ENCODE results near the gene IQCE. TPM values are rescaled to one million over a fixed set of nuclear protein-coding genes. Genes with fewer than 3 reads are reported as not detected.
A peak's percentile ranks its signal among the peaks of the same experiment; 100 is the strongest.

Gene IQCE
- total RNA-seq, 1 experiment from 2014 or later = 94.8 TPM

DNA sequence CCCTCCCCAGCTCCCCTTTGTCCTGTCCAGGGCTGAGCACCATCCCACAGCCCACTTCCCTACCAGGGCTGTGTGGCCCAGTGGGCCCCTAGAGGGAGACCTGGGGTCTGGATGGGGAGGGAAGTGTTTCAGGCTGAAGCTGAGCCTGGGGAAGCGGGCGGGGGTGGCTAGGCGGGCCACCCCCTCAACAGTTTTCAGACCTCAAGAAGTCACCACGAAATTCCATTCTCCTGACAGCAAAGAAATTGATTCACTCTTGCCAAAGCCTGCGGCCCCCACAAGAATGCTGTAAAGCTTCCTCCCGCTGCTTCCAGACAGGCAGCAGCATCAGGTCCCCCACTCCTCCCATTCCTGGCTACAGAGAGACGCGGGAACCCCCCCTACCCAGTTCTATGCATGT, 41.8 kb upstream of the IQCE start:
- TF ChIP-seq, protein P1, sequence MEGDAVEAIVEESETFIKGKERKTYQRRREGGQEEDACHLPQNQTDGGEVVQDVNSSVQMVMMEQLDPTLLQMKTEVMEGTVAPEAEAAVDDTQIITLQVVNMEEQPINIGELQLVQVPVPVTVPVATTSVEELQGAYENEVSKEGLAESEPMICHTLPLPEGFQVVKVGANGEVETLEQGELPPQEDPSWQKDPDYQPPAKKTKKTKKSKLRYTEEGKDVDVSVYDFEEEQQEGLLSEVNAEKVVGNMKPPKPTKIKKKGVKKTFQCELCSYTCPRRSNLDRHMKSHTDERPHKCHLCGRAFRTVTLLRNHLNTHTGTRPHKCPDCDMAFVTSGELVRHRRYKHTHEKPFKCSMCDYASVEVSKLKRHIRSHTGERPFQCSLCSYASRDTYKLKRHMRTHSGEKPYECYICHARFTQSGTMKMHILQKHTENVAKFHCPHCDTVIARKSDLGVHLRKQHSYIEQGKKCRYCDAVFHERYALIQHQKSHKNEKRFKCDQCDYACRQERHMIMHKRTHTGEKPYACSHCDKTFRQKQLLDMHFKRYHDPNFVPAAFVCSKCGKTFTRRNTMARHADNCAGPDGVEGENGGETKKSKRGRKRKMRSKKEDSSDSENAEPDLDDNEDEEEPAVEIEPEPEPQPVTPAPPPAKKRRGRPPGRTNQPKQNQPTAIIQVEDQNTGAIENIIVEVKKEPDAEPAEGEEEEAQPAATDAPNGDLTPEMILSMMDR (IDR thresholded peaks at IDR 0.05; ENCODE audit: unreplicated experiment) = no peak
- CTCF ChIA-PET = interaction anchor here (0.6 kb wide), 1 partner anchor 114 kb away, joined by 4 read pairs; no protein-coding TSS in a partner anchor
- H3K36me3 Mint-ChIP-seq (ENCODE audit: insufficient read depth, unreplicated experiment) = peaks cover 46% of the 10 kb centered on the region
- intact Hi-C loops (cut with micrococcal nuclease; ENCODE audit: unreplicated experiment) = no loop called here
- no peak overlapping the region for H3K4me3 Mint-ChIP-seq (ENCODE audit: low read depth, unreplicated experiment)
- no peaks in the 10 kb centered on the region for H3K9me3 Mint-ChIP-seq (ENCODE audit: low read depth, unreplicated experiment)
- H3K4me1 Mint-ChIP-seq (ENCODE audit: low read depth, unreplicated experiment) = peaks cover 39% of the 10 kb centered on the region
- no TSS peak for BruUV-seq (replicated peaks)
- peak; percentile 49 for DNase-seq
- no peaks in the 10 kb centered on the region for H3K27me3 Mint-ChIP-seq (ENCODE audit: unreplicated experiment)
- no peak overlapping the region for H3K27ac Mint-ChIP-seq (ENCODE audit: unreplicated experiment)

DNA sequence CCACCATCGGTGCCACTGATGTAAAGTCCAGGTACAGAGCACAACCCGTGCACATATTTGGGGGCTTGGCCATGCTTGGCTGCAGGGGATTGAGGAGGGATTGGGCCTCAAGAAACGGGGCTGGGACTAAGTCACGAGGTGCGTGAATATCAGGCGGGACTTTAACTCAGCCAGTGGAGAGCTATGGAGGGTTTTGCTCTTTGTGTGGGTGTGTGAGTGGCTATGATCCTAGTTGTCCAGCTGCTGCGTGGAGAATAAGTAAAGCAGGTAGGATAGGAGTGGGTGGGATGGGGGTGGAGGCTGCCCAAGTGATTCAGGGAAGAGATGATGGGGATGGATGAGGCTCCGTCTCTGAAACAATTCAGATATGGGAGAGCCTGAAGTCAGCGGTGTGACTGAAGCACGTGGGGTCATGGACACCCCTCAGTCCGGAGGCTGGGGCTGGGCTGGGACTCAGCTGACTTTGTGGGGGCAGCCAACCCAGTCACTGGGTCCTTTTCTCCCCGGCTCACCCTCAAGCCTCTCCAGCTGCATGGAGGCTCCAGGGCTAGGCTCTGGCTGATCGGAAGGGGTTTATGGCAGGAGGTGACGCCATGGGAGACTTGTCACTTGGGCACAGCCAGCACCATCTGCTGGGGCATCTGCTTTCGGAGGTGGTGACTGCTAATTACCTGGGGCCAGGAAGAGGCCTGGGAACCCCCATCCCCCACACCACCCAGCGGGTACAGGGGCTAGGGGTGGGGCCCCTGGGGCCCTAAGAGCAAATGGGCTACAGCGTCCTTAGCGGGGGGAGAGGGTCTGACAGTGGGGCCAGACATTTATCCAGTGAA, 40.9 kb upstream of the IQCE start:
- Mint-ChIP-seq H3K9me3 (ENCODE audit: low read depth, unreplicated experiment) (no peaks in the 10 kb centered on the region), H3K27ac (ENCODE audit: unreplicated experiment) (no peak overlapping the region), H3K36me3 (ENCODE audit: insufficient read depth, unreplicated experiment) (peaks cover 54% of the 10 kb centered on the region), H3K4me1 (ENCODE audit: low read depth, unreplicated experiment) (peaks cover 39% of the 10 kb centered on the region), H3K4me3 (ENCODE audit: low read depth, unreplicated experiment) (peak overlapping the region; percentile 54), H3K27me3 (ENCODE audit: unreplicated experiment) (no peaks in the 10 kb centered on the region)
- CTCF ChIA-PET = no interaction called here
- no TSS peak for BruUV-seq (replicated peaks)
- intact Hi-C loops (cut with micrococcal nuclease; ENCODE audit: unreplicated experiment) = no loop called here
- DNase-seq = no peak
- TF ChIP-seq, protein P1 (IDR thresholded peaks at IDR 0.05; ENCODE audit: unreplicated experiment) = no peak

DNA sequence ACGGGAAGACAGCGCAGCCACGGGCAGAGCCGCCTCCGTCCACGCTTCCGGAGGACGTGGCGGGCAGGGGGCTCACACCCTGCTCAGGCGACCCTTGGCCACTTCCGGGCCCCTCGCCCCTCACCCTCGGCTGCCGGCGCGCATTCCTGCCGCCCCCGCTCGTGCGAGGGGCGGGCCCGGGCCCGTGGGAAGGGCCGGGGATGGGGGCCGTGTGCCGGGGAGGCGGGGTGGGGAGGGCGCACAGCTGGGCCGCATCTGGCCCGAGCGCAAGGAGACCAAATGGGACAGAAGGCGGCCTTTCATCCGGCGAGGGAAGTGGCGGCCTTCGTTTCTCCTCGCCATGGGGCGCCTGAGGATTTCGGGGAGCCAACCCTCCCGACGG, 40.1 kb upstream of the IQCE start:
- peaks cover 63% of the 10 kb centered on the region for H3K36me3 Mint-ChIP-seq (ENCODE audit: insufficient read depth, unreplicated experiment)
- no TSS peak for BruUV-seq (replicated peaks)

DNA sequence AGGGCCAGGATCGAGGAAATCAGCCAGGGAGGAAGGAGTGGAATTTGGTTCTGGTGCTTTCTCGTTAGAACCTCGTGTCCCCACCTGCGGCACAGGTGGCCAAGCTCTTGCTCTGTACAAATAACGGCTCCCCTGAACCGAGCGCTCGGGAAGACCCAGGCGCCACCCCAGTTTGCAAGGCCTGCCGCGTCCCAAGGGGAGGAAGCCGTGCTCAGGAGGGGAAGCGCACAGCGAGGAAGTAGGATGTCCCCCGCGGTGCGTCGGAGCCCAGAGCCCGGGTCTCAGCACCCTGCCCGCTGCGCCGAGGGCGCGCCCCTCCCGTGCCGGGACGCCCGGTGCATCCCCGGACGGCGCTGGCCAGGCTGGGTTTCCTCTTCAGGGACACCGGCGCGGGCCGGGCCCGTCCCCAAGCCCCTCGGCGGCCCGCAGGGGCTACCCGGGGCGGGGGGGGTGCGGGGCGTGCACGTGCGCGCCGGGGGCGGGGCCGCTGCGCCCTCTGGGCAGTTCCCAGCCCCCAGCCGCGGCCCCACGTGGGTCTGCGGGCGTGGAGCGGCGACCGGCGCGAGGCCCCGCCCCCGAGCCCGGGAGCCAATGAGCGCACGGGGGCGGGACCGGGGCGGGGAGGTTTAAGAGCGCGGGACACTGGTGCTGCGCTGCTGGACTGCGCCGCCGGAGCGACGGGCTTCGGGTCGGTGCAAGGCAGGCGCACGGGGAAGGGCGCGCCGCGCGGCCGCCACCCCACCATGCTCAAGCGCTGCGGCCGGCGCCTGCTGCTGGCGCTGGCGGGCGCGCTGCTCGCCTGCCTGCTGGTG, 39.5 kb upstream of the IQCE start, which contains the start of gene LFNG:
Gene LFNG (plus strand): TSS at position 656 of the 812 bp plus-strand sequence. CDS start 88 bp downstream, at position 744.
- Mint-ChIP-seq H3K4me3 (ENCODE audit: low read depth, unreplicated experiment) (peak within 1 kb of the TSS; percentile 99), H3K36me3 (ENCODE audit: insufficient read depth, unreplicated experiment) (peaks cover 69% of the 10 kb centered on the region), H3K27ac (ENCODE audit: unreplicated experiment) (peak within 1 kb of the TSS; percentile 94), H3K4me1 (ENCODE audit: low read depth, unreplicated experiment) (peaks cover 40% of the 10 kb centered on the region), H3K27me3 (ENCODE audit: unreplicated experiment) (no peaks in the 10 kb centered on the region), H3K9me3 (ENCODE audit: low read depth, unreplicated experiment) (no peaks in the 10 kb centered on the region)
- CTCF ChIA-PET = interaction anchor here (0.9 to 1.6 kb wide), 3 partner anchors 36 to 162 kb away, joined by 3 to 6 read pairs (median 5); partner anchors contain the start of gene BRAT1
- BruUV-seq (replicated peaks) = no TSS peak
- peak; percentile 97 for DNase-seq
- intact Hi-C loops (cut with micrococcal nuclease; ENCODE audit: unreplicated experiment) = no loop called here
- TF ChIP-seq, protein P1 (IDR thresholded peaks at IDR 0.05; ENCODE audit: unreplicated experiment) = no peak

More for the DNA sequence above, 40.1 kb upstream of the IQCE start:
- no peak for DNase-seq
- Mint-ChIP-seq H3K4me3 (ENCODE audit: low read depth, unreplicated experiment) (peak overlapping the region; percentile 54), H3K9me3 (ENCODE audit: low read depth, unreplicated experiment) (no peaks in the 10 kb centered on the region), H3K27me3 (ENCODE audit: unreplicated experiment) (no peaks in the 10 kb centered on the region), H3K27ac (ENCODE audit: unreplicated experiment) (no peak overlapping the region), H3K4me1 (ENCODE audit: low read depth, unreplicated experiment) (peaks cover 40% of the 10 kb centered on the region)
- TF ChIP-seq, protein P1 (IDR thresholded peaks at IDR 0.05; ENCODE audit: unreplicated experiment) = no peak
- CTCF ChIA-PET = no interaction called here
- intact Hi-C loops (cut with micrococcal nuclease; ENCODE audit: unreplicated experiment) = no loop called here

Measured in Calu3 (cell line).